MM.1S (cell line): ENCODE data around the gene SEC14L2.

ENCODE experiments used
- CTCF ChIP-seq: fragments of 300-600 bp; sonication (generic); IDR thresholded peaks from 2 replicates; pipeline ENCODE4 v1.5.1; 2016; ENCODE audit warnings: antibody characterized with exemption, low read length, mixed read lengths
- EZH2 ChIP-seq: fragments of 300-600 bp; sonication (generic); optimal IDR thresholded peaks from 2 replicates; pipeline ENCODE3; 2017; ENCODE audit warnings: low read depth, mild to moderate bottlenecking, antibody characterized with exemption, low read length, mixed read lengths

DNA sequence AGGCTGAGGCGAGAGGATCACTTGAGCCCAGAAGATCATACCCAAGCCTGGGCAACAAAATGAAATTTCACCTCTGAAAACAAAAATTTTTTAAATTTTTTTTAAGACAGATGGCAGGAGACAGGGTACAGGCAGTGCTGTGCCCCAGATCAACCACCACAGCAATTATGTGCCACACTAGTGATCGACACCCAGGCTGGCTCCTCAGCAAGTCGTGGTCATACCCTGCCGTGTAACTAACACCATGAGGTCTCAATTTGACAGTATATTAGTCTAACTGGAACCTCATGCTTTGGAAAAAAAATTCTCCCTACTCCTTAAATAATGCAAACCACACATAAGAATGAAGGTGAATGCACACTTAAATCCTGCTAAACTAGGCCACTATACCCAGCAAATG lies 48.4 kb upstream of the SEC14L2 start:
- TF ChIP-seq CTCF (no peak), EZH2 (no peak)
